Measurements from ENCODE around the gene S100A7A. TPM values are rescaled to one million over a fixed set of nuclear protein-coding genes. Genes with fewer than 3 reads are reported as not detected.

The S100A7A gene
- total and polyA plus RNA-seq, 2 experiments from 2014 or later = not detected

DNA sequence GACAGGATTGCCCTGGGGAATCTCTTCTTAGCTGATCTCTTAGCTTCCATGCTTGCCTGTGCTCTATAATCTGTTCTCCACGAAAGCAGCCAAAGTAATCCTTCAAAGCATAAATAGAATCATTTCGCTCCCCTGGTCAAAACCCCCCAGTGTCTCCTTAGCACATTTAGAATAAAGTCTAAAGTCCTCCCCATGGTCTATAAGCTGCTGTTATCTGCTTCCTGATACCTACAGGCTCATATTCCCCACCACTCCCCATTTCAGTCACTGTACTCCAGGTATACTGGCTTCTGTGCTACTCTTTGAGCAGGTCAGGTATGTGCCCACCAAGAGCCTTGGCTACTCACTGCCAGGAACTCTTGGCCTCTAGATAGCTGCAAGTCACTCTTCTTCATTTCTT lies 43.7 kb upstream of the S100A7A start:
- Histone ChIP-seq H3K4me1 (ENCODE audit: low read depth) (peaks cover 6% of the 10 kb centered on the region), H3K27ac (no peak overlapping the region), H3K27me3 (peaks cover 2% of the 10 kb centered on the region), H3K9me3 (ENCODE audit: low read depth) (no peaks in the 10 kb centered on the region), H3K36me3 (no peaks in the 10 kb centered on the region), H3K4me3 (no peak overlapping the region)
- TF ChIP-seq, protein P1, sequence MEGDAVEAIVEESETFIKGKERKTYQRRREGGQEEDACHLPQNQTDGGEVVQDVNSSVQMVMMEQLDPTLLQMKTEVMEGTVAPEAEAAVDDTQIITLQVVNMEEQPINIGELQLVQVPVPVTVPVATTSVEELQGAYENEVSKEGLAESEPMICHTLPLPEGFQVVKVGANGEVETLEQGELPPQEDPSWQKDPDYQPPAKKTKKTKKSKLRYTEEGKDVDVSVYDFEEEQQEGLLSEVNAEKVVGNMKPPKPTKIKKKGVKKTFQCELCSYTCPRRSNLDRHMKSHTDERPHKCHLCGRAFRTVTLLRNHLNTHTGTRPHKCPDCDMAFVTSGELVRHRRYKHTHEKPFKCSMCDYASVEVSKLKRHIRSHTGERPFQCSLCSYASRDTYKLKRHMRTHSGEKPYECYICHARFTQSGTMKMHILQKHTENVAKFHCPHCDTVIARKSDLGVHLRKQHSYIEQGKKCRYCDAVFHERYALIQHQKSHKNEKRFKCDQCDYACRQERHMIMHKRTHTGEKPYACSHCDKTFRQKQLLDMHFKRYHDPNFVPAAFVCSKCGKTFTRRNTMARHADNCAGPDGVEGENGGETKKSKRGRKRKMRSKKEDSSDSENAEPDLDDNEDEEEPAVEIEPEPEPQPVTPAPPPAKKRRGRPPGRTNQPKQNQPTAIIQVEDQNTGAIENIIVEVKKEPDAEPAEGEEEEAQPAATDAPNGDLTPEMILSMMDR (IDR thresholded peaks at IDR 0.05; ENCODE audit: low read depth, low read length) = no peak
- DNase-seq (ENCODE audit: low read depth in 1 of 2, low spot score in 1 of 2) = no peak

DNA sequence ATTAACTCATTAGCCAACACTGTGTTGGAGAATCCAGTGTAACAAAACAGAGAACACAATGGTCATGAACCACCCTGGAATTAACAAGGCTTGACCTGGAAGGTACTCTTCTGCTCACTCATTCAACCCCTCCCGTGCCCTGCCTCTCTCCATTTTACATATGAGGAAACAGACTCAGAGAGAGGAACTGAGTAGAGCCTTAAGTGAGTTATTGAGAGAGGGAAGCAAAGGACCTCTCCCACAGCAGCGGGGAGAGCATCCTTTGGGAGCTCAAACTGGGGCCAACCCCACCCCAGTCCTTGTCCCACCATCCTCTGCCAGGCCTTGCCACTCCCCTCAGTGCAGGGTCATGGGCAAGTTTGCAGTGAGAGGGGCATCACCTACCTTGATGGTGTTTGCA lies 42.2 kb upstream of the S100A7A start:
- H3K4me3 ChIP-seq = no peak overlapping the region
- no peak for DNase-seq (ENCODE audit: low read depth in 1 of 2, low spot score in 1 of 2)
- H3K9me3 ChIP-seq (ENCODE audit: low read depth) = no peaks in the 10 kb centered on the region
- H3K27ac ChIP-seq = no peak overlapping the region
- H3K36me3 ChIP-seq = no peaks in the 10 kb centered on the region
- TF ChIP-seq, protein P1 (IDR thresholded peaks at IDR 0.05; ENCODE audit: low read depth, low read length) = no peak
- H3K27me3 ChIP-seq = peaks cover 2% of the 10 kb centered on the region
- H3K4me1 ChIP-seq (ENCODE audit: low read depth) = no peaks in the 10 kb centered on the region

DNA sequence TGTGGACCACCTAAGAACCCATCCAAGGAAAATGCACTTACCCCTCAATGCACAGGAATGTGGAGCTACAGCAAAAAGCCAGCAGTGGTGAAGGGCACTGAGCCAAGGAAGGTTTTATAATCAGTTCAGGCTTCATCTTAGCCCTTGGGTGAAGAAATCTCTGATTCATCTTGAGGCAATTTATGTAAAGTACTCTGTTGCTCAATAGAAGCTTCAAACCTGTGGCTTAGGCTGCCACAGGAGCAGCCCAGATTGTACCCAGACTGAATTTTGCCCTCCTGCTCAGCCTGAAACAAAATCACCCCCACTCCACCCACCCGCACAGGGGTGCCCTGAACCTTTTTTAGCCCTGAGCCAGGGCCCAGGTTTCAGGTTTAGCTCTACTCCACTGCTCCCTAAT lies 40.8 kb upstream of the S100A7A start, which contains the start of gene S100A12:
TSS of gene S100A12 (minus strand) at position 111 of the 400 bp plus-strand sequence. CDS start 1,029 bp downstream, outside the sequence.
- DNase-seq (ENCODE audit: low read depth in 1 of 2, low spot score in 1 of 2) = peak in 1 of 2 donors; percentile 95
- H3K9me3 ChIP-seq (ENCODE audit: low read depth) = no peaks in the 10 kb centered on the region
- TF ChIP-seq, protein P1 (IDR thresholded peaks at IDR 0.05; ENCODE audit: low read depth, low read length) = no peak

DNA sequence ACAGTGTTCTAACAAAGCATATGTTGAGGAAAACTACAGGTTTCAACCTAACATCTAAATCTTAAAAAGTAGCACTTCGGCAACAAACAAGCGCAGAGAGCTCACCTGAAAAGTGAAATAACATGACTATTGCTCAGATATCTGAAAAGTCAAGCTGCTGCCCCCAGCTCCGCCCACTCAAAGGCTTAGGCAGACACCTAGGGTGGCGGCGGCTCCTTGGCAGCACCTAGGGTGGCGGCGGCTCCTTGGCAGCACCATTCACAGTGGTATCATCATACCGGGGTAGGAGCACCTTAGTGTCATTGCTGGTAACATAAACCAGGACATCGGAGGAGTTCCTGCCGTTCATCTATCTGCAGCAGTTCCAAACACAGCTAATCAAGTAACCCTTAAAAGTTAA lies 36.7 kb upstream of the S100A7A start:
- Histone ChIP-seq H3K4me3 (no peak overlapping the region), H3K27ac (no peak overlapping the region), H3K4me1 (ENCODE audit: low read depth) (no peaks in the 10 kb centered on the region), H3K9me3 (ENCODE audit: low read depth) (no peaks in the 10 kb centered on the region), H3K27me3 (peaks cover 2% of the 10 kb centered on the region), H3K36me3 (no peaks in the 10 kb centered on the region)
- TF ChIP-seq, protein P1 (IDR thresholded peaks at IDR 0.05; ENCODE audit: low read depth, low read length) = no peak
- no peak for DNase-seq (ENCODE audit: low read depth in 1 of 2, low spot score in 1 of 2)

More for the DNA sequence above, 40.8 kb upstream of the S100A7A start, which contains the start of gene S100A12:
- Histone ChIP-seq H3K4me1 (ENCODE audit: low read depth) (no peaks in the 10 kb centered on the region), H3K27ac (no peak within 1 kb of the TSS), H3K36me3 (no peaks in the 10 kb centered on the region), H3K4me3 (no peak within 1 kb of the TSS), H3K27me3 (peaks cover 2% of the 10 kb centered on the region)

DNA sequence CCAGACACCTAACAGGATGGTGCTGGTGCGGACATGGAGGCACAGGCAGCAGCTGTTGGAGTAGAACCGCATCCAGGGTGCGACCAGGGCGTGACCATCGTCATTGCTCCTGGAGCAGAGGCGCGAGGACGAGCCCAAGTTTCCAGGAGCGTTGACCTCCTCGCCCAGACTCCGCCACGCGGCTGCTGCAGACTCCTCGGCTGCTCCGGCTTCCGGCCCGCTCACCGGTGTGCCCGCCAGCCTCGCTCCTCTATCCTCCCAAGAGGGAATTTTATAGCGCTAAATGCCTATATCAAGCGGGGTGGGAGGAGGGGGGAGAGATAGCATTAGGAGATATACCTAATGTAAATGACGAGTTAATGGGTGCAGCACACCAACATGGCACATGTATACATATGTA lies 35.6 kb upstream of the S100A7A start:
- DNase-seq (ENCODE audit: low read depth in 1 of 2, low spot score in 1 of 2) = no peak
- Histone ChIP-seq H3K36me3 (no peaks in the 10 kb centered on the region), H3K4me3 (no peak overlapping the region), H3K27ac (no peak overlapping the region), H3K9me3 (ENCODE audit: low read depth) (no peaks in the 10 kb centered on the region), H3K4me1 (ENCODE audit: low read depth) (no peaks in the 10 kb centered on the region), H3K27me3 (no peaks in the 10 kb centered on the region)
- TF ChIP-seq, protein P1 (IDR thresholded peaks at IDR 0.05; ENCODE audit: low read depth, low read length) = no peak
